Measurements from ENCODE around the gene MYOG. TPM values are rescaled to one million over a fixed set of nuclear protein-coding genes. Genes with fewer than 3 reads are reported as not detected.

The MYOG gene
- polyA plus RNA-seq, 1 experiment = not detected

DNA sequence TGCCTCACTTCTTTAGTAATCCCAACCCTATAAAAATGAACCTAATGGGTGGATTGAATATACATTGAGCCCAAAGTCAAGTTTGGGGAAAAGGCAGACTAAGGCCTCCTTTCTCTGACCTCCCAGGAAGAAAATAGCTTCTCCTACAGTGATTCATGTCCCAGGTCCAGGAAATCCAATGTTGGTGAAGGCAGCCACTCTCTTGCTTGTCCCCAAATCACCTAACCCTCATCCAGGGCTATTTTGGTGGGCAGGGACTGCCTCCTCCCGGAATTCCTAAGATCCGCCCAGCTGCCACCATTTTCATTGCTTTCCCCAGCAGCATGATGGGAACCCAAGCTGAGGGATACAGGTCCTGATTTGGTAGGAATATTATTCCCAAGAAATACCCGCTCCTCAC is 8.4 kb downstream of the MYOG start:
- POLR2A ChIA-PET = interaction anchor here (0.6 kb wide), 1 partner anchor 736 kb away, joined by 3 read pairs; no protein-coding TSS in a partner anchor
- Histone ChIP-seq H3K4me3 (ENCODE audit: low read depth, low read length) (no peak overlapping the region), H3K27ac (ENCODE audit: low read depth, low read length) (no peak overlapping the region), H3K27me3 (ENCODE audit: control insufficient read depth, insufficient read depth, low read length) (peaks cover 67% of the 10 kb centered on the region), H3K9me3 (ENCODE audit: control insufficient read depth, insufficient read depth, low read length) (no peaks in the 10 kb centered on the region)
- TF ChIP-seq, protein P1, sequence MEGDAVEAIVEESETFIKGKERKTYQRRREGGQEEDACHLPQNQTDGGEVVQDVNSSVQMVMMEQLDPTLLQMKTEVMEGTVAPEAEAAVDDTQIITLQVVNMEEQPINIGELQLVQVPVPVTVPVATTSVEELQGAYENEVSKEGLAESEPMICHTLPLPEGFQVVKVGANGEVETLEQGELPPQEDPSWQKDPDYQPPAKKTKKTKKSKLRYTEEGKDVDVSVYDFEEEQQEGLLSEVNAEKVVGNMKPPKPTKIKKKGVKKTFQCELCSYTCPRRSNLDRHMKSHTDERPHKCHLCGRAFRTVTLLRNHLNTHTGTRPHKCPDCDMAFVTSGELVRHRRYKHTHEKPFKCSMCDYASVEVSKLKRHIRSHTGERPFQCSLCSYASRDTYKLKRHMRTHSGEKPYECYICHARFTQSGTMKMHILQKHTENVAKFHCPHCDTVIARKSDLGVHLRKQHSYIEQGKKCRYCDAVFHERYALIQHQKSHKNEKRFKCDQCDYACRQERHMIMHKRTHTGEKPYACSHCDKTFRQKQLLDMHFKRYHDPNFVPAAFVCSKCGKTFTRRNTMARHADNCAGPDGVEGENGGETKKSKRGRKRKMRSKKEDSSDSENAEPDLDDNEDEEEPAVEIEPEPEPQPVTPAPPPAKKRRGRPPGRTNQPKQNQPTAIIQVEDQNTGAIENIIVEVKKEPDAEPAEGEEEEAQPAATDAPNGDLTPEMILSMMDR (IDR thresholded peaks at IDR 0.05; ENCODE audit: low read depth, low read length) = no peak
- CTCF ChIA-PET = interaction anchor here (0.6 to 1.4 kb wide), 2 partner anchors 38 to 190 kb away, joined by 3 to 5 read pairs; no protein-coding TSS in a partner anchor
- DNase-seq (ENCODE audit: low read depth, low spot score) = no peak

DNA sequence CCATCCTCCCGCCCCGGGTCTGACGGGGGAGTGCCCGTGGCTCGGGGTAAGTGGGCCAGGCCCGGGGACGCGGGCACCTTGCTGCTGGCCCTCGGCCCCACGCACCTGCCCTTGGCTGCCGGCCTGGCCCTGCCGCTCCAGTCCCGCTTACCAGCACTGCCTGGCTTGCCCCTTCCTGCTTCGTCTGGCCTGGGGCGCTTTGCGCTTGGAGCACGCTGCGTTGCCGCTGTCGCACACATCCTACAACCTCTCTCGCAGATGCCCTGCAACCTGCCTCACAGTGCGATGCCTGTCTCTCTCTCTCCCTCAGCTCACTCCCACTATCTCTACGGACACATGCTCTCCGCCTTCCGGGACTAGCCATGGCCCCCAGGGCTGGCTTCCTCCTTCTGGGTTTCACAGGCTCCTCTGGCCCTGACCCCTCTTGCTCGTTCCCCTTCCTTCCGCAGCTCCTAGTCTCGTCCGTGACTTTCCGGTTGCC is 9.7 kb downstream of the MYOG start:
- TF ChIP-seq, protein P1 (IDR thresholded peaks at IDR 0.05; ENCODE audit: low read depth, low read length) = no peak
- Histone ChIP-seq H3K27ac (ENCODE audit: low read depth, low read length) (no peak overlapping the region), H3K27me3 (ENCODE audit: control insufficient read depth, insufficient read depth, low read length) (peaks cover 58% of the 10 kb centered on the region), H3K9me3 (ENCODE audit: control insufficient read depth, insufficient read depth, low read length) (no peaks in the 10 kb centered on the region), H3K4me3 (ENCODE audit: low read depth, low read length) (no peak overlapping the region)
- DNase-seq (ENCODE audit: low read depth, low spot score) = no peak
- CTCF ChIA-PET = no interaction called here
- POLR2A ChIA-PET = no interaction called here

DNA sequence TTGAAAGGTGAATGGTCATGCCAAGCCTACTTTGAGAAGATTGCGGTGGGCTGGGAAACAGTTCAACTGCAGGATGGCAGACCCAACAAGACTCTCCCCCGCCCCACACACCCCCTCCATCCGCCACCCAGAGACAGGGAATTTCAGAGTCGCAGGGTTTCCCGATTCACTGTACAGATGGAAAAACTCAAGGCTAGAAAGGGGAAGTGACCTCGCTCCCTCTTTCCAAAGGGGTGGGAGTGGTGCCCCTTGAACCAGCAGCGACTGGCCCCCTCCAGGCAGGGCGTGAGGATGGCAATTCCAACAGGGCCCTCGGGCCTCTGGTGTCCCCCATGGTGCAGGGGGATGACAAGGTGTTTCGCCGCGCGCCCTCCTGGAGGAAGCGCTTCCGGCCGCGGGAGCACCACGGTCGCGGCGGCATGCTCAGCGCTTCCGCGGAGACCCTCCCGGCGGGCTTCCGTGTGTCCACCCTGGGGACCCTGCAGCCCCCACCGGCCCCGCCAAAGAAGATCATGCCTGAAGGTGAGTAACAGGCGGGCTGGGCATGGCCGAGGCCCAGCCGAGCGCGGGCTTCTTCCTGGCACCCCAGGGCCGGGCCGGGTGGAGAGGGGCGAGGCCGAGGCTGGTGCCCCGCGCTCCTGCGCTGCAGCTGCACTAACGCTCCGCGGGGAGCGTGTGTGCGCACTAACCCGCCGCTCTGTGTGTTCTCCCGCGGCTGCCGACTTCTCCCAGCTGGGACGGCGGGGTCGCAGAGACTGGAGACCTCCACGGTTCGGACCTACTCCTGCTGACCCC is 10.4 kb downstream of the MYOG start:
- DNase-seq (ENCODE audit: low read depth, low spot score) = no peak
- H3K4me3 ChIP-seq (ENCODE audit: low read depth, low read length) = no peak overlapping the region
- no peak overlapping the region for H3K27ac ChIP-seq (ENCODE audit: low read depth, low read length)
- TF ChIP-seq, protein P1 (IDR thresholded peaks at IDR 0.05; ENCODE audit: low read depth, low read length) = no peak
- POLR2A ChIA-PET = no interaction called here
- H3K9me3 ChIP-seq (ENCODE audit: control insufficient read depth, insufficient read depth, low read length) = no peaks in the 10 kb centered on the region
- peaks cover 54% of the 10 kb centered on the region for H3K27me3 ChIP-seq (ENCODE audit: control insufficient read depth, insufficient read depth, low read length)
- CTCF ChIA-PET = no interaction called here

DNA sequence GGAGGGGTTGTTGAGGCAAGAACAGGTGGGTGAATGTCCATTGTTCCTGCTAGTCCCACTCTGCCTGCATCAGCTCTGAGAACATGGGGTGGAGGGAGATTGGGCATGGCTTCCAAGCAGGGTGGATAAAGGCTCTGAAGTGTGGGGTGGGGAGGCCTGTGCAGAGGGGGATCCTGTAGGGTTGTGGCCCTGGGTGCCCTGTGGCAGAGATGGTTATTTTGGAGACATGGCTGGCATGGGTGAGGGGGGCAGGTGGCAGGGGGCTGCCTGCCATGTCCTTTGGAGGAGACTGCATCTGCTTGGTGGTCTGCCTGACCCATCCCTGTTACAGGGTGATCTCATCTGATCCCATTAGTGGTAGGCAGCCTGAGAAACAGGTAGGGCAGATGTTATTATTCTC is 11.2 kb downstream of the MYOG start:
- TF ChIP-seq, protein P1 (IDR thresholded peaks at IDR 0.05; ENCODE audit: low read depth, low read length) = no peak
- H3K9me3 ChIP-seq (ENCODE audit: control insufficient read depth, insufficient read depth, low read length) = no peaks in the 10 kb centered on the region
- no peak overlapping the region for H3K4me3 ChIP-seq (ENCODE audit: low read depth, low read length)
- H3K27ac ChIP-seq (ENCODE audit: low read depth, low read length) = no peak overlapping the region
- POLR2A ChIA-PET = no interaction called here
- CTCF ChIA-PET = no interaction called here
- peaks cover 50% of the 10 kb centered on the region for H3K27me3 ChIP-seq (ENCODE audit: control insufficient read depth, insufficient read depth, low read length)
- no peak for DNase-seq (ENCODE audit: low read depth, low spot score)

GRCh38 chr1:203073469-203073868 is 12.3 kb downstream of the MYOG start:
- no peaks in the 10 kb centered on the region for H3K9me3 ChIP-seq (ENCODE audit: control insufficient read depth, insufficient read depth, low read length)
- no peak for DNase-seq (ENCODE audit: low read depth, low spot score)
- TF ChIP-seq, protein P1 (IDR thresholded peaks at IDR 0.05; ENCODE audit: low read depth, low read length) = no peak
- no peak overlapping the region for H3K27ac ChIP-seq (ENCODE audit: low read depth, low read length)
- POLR2A ChIA-PET = interaction anchor here (0.7 kb wide), 1 partner anchor 114 kb away, joined by 5 read pairs; no protein-coding TSS in a partner anchor
- peaks cover 42% of the 10 kb centered on the region for H3K27me3 ChIP-seq (ENCODE audit: control insufficient read depth, insufficient read depth, low read length)
- CTCF ChIA-PET = interaction anchor here (1.2 kb wide), 1 partner anchor 194 kb away, joined by 3 read pairs; no protein-coding TSS in a partner anchor
- H3K4me3 ChIP-seq (ENCODE audit: low read depth, low read length) = no peak overlapping the region

All from AG04450 (cell line).